ENCODE data around the gene JAK2.
A peak's percentile ranks its signal among the peaks of the same experiment; 100 is the strongest.

The JAK2 gene

DNA sequence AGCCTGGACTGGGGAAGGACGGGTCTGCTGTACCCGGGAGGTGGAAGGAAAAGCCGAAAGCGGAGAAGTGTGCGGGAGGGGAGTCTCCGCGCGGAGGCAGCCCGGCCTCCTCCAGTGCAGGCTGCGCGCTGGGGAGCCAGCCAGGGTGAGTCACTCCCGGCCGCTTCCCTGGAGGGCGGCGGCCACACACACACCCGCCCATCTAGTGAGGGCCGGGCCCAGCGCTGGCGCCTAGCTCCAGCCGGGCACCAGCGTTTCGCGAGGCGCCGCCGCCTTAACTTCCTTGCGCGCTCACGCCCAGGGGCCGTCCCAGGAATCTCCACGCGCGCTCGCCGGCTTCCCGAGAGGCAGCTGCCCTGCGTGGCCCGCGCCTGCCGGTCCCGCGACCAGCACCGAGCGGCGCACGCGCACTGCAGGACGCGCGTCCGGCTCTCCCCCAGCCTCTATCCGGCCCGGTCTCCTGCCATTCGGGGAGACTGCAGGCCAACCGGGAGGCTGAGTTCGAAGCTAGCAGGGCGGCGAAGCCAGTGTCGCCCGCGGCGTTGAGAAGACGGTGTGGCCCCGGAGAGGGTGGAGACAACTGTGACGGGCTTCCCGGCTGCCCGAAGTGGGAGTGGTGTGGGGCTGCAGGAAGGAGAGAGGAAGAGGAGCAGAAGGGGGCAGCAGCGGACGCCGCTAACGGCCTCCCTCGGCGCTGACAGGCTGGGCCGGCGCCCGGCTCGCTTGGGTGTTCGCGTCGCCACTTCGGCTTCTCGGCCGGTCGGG is at the start of gene JAK2 (continued):
- peak; percentile 26; the same call in 1 of the 2 replicates for TF ChIP-seq PRDM10 (tag by site-specific recombination; IDR thresholded peaks at IDR 0.05)
- no peak for TF ChIP-seq SCRT1 (tag by site-specific recombination; IDR thresholded peaks at IDR 0.05; ENCODE audit: borderline replicate concordance)
- peak; percentile 89 for TF ChIP-seq ZNF76 (tag by site-specific recombination; IDR thresholded peaks at IDR 0.05; ENCODE audit: borderline replicate concordance, low read depth)
- TF ChIP-seq, protein P1, sequence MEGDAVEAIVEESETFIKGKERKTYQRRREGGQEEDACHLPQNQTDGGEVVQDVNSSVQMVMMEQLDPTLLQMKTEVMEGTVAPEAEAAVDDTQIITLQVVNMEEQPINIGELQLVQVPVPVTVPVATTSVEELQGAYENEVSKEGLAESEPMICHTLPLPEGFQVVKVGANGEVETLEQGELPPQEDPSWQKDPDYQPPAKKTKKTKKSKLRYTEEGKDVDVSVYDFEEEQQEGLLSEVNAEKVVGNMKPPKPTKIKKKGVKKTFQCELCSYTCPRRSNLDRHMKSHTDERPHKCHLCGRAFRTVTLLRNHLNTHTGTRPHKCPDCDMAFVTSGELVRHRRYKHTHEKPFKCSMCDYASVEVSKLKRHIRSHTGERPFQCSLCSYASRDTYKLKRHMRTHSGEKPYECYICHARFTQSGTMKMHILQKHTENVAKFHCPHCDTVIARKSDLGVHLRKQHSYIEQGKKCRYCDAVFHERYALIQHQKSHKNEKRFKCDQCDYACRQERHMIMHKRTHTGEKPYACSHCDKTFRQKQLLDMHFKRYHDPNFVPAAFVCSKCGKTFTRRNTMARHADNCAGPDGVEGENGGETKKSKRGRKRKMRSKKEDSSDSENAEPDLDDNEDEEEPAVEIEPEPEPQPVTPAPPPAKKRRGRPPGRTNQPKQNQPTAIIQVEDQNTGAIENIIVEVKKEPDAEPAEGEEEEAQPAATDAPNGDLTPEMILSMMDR (tag by site-specific recombination; IDR thresholded peaks at IDR 0.05), result peak; percentile 89
- TF ChIP-seq EGR2 (tag by site-specific recombination; IDR thresholded peaks at IDR 0.05; ENCODE audit: low read depth), result peak; percentile 67
- TF ChIP-seq ZNF501 (tag by site-specific recombination; IDR thresholded peaks at IDR 0.05), result no peak
- TF ChIP-seq ZNF311 (tag by site-specific recombination; IDR thresholded peaks at IDR 0.05; ENCODE audit: borderline replicate concordance), result no peak
- no peak for TF ChIP-seq ZNF830 (tag by site-specific recombination; IDR thresholded peaks at IDR 0.05; ENCODE audit: low read depth)
- TF ChIP-seq ZNF391 (tag by site-specific recombination; IDR thresholded peaks at IDR 0.05; ENCODE audit: borderline replicate concordance, low read depth), result peak; percentile 34; the same call in 1 of the 2 replicates
- TF ChIP-seq ZBTB17 (tag by site-specific recombination; IDR thresholded peaks at IDR 0.05), result peak; percentile 8; the same call in 1 of the 2 replicates
- TF ChIP-seq, protein P2, sequence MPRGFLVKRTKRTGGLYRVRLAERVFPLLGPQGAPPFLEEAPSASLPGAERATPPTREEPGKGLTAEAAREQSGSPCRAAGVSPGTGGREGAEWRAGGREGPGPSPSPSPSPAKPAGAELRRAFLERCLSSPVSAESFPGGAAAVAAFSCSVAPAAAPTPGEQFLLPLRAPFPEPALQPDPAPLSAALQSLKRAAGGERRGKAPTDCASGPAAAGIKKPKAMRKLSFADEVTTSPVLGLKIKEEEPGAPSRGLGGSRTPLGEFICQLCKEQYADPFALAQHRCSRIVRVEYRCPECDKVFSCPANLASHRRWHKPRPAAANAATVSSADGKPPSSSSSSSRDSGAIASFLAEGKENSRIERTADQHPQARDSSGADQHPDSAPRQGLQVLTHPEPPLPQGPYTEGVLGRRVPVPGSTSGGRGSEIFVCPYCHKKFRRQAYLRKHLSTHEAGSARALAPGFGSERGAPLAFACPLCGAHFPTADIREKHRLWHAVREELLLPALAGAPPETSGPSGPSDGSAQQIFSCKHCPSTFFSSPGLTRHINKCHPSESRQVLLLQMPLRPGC (tag by site-specific recombination; IDR thresholded peaks at IDR 0.05), result no peak
- no peak for TF ChIP-seq ZNF121 (tag by site-specific recombination; IDR thresholded peaks at IDR 0.05)
- TF ChIP-seq ZNF558 (tag by site-specific recombination; IDR thresholded peaks at IDR 0.05), result no peak
- TF ChIP-seq SETDB1 (IDR thresholded peaks at IDR 0.05; ENCODE audit: insufficient read length, low read length), result no peak
- TF ChIP-seq ZNF16 (tag by site-specific recombination; IDR thresholded peaks at IDR 0.05; ENCODE audit: low read depth), result 0 out of 2 replicates have a peak, but pooled peaks have one; percentile 4
- peak; percentile 57; the same call in 1 of the 2 replicates for TF ChIP-seq ZXDB (tag by site-specific recombination; IDR thresholded peaks at IDR 0.05)
- peak; percentile 34; the same call in 1 of the 2 replicates for TF ChIP-seq ZNF792 (tag by site-specific recombination; IDR thresholded peaks at IDR 0.05)
- no peak for TF ChIP-seq ZNF138 (tag by site-specific recombination; IDR thresholded peaks at IDR 0.05; ENCODE audit: borderline replicate concordance)
- TF ChIP-seq, protein P3, sequence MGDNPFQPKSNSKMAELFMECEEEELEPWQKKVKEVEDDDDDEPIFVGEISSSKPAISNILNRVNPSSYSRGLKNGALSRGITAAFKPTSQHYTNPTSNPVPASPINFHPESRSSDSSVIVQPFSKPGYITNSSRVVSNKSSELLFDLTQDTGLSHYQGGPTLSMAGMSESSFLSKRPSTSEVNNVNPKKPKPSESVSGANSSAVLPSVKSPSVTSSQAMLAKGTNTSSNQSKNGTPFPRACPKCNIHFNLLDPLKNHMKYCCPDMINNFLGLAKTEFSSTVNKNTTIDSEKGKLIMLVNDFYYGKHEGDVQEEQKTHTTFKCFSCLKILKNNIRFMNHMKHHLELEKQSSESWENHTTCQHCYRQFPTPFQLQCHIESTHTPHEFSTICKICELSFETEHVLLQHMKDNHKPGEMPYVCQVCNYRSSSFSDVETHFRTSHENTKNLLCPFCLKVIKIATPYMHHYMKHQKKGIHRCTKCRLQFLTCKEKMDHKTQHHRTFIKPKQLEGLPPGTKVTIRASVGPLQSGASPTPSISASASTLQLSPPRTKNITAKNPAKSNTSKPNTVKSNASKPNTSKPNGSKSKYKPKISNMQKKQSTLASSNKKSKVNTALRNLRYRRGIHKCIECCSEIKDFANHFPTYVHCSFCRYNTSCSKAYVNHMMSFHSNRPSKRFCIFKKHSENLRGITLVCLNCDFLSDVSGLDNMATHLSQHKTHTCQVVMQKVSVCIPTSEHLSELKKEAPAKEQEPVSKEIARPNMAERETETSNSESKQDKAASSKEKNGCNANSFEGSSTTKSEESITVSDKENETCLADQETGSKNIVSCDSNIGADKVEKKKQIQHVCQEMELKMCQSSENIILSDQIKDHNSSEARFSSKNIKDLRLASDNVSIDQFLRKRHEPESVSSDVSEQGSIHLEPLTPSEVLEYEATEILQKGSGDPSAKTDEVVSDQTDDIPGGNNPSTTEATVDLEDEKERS (tag by site-specific recombination; IDR thresholded peaks at IDR 0.05), result 0 out of 2 replicates have a peak, but pooled peaks have one; percentile 6
- TF ChIP-seq ZNF2 (tag by site-specific recombination; IDR thresholded peaks at IDR 0.05), result peak; percentile 58; the same call in 1 of the 2 replicates
- peak; percentile 85 for TF ChIP-seq GLIS1 (tag by site-specific recombination; IDR thresholded peaks at IDR 0.05)
- no peak for TF ChIP-seq ZSCAN16 (tag by site-specific recombination; IDR thresholded peaks at IDR 0.05)
- no peak for TF ChIP-seq ZFP3 (tag by site-specific recombination; IDR thresholded peaks at IDR 0.05; ENCODE audit: low read depth)
- TF ChIP-seq, protein P4, sequence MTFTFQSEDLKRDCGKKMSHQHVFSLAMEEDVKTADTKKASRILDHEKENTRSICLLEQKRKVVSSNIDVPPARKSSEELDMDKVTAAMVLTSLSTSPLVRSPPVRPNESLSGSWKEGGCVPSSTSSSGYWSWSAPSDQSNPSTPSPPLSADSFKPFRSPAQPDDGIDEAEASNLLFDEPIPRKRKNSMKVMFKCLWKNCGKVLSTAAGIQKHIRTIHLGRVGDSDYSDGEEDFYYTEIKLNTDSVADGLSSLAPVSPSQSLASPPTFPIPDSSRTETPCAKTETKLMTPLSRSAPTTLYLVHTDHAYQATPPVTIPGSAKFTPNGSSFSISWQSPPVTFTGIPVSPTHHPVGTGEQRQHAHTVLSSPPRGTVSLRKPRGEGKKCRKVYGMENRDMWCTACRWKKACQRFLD (tag by site-specific recombination; IDR thresholded peaks at IDR 0.05), result no peak
- no peak for TF ChIP-seq ZNF140 (tag by site-specific recombination; IDR thresholded peaks at IDR 0.05)
